ENCODE measurements around the gene RNU1-3.
"Not testable (repeated sequence)": the region's sequence is repeated elsewhere in the genome, so short reads cannot be mapped to it uniquely, and the experiment has no call there.

RNU1-3 gene

GRCh38 chr1:16677552-16678431 is 11.0 kb upstream of the RNU1-3 start:
- DNase-seq (ENCODE audit: low read depth in 1 of 2, low spot score in 1 of 2), result peak in 1 of 2 experiments; percentile 17
- in situ Hi-C loops (cut with HindIII; ENCODE audit: low pct_unique_long_range_greater_than_20kb, low sequenced_read_pairs), result no loop called here
- TF ChIP-seq JUND (IDR thresholded peaks at IDR 0.05; ENCODE audit: low read depth), result no peak

GRCh38 chr1:16676661-16677523 is 10.1 kb upstream of the RNU1-3 start:
- in situ Hi-C loops (cut with HindIII; ENCODE audit: low pct_unique_long_range_greater_than_20kb, low sequenced_read_pairs); DNase-seq (ENCODE audit: low read depth in 1 of 2, low spot score in 1 of 2): not testable (repeated sequence)

- DNase-seq (ENCODE audit: low read depth in 1 of 2, low spot score in 1 of 2); in situ Hi-C loops (cut with HindIII; ENCODE audit: low pct_unique_long_range_greater_than_20kb, low sequenced_read_pairs): not testable (repeated sequence)
Measured at GRCh38 chr1:16675118-16675510, 8.4 kb upstream of the RNU1-3 start.

- DNase-seq (ENCODE audit: low read depth in 1 of 2, low spot score in 1 of 2); in situ Hi-C loops (cut with HindIII; ENCODE audit: low pct_unique_long_range_greater_than_20kb, low sequenced_read_pairs): not testable (repeated sequence)
Measured at GRCh38 chr1:16673976-16674375, 7.2 kb upstream of the RNU1-3 start.

DNA sequence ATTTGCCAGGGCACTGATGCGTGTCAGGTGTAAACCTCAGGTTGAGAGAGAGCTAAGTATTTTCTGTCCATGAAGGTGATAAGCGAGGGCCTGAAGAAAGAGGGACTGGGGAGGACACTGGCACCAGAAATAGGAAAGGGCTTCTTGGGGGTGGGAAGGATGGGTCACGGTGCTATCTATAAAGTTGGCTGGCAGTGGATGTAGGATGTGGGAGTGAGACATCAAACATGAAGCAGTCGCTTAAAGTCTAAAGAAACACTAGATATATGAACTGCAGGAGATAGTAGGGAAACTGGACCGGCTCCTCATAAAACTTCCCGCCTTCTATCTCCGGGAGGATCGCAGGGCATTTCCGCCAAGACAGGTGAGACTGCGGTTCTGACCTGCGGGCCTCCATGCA is 912 bp downstream of the RNU1-3 start:
- DNase-seq (ENCODE audit: low read depth in 1 of 2, low spot score in 1 of 2); in situ Hi-C loops (cut with HindIII; ENCODE audit: low pct_unique_long_range_greater_than_20kb, low sequenced_read_pairs): not testable (repeated sequence)

- DNase-seq (ENCODE audit: low read depth in 1 of 2, low spot score in 1 of 2); in situ Hi-C loops (cut with HindIII; ENCODE audit: low pct_unique_long_range_greater_than_20kb, low sequenced_read_pairs): not testable (repeated sequence)
Measured at GRCh38 chr1:16658234-16658633, 8.5 kb downstream of the RNU1-3 start.

DNA sequence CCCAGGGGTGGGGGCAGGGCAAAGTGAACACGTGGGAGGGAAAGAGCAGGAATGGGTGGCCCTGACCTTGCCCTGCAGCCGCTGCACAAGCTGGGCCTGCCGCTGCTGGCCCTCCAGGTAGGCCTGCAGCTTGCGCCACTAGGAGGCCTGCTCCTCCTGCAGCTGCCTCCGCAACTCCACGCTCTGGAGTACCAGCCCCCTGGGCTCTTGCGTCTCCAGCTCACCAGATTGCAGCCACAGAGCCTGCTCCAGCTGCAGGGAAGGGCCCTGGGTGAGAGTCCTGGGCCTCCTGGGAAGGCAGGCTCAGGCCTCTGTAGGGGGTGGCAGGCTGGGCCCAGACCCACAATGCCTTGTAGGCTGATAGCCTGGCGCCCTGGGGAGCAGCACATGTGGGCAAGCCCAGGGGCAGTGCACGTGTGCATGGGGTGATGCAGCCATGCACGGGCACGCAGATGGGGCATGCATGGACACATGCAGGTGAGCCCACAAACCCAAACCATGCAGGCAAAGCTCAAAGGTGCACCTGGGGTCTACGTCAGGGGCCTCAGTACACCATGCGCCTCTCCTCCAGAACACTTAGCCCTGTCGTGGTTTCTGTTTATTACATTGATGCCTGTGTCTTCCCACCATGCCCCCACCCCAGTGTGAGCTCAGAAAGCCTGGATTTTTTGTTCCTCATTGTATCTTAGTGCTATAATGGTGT is 9.6 kb downstream of the RNU1-3 start:
- in situ Hi-C loops (cut with HindIII; ENCODE audit: low pct_unique_long_range_greater_than_20kb, low sequenced_read_pairs); DNase-seq (ENCODE audit: low read depth in 1 of 2, low spot score in 1 of 2): not testable (repeated sequence)

DNA sequence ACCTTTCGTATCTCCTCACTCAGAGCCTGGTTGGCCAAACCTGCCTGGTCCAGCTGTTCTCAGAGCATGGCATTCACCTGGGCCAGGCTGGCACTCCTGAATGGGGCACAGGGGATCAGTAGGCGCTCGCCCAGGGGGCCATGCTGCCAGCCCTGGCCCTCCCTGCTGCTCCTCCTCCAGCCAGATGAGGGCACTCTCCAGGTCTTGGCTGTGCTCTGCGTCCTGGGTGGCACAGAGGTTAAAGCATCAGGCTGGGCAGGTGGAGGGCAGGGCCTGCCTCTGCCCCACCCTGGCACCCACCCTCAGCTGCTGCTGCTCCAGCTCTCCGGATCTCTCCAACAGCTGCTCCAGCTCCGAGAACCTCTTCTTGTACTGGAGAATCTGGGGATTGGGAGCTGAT is 10.2 kb downstream of the RNU1-3 start:
- in situ Hi-C loops (cut with HindIII; ENCODE audit: low pct_unique_long_range_greater_than_20kb, low sequenced_read_pairs); DNase-seq (ENCODE audit: low read depth in 1 of 2, low spot score in 1 of 2): not testable (repeated sequence)

- DNase-seq (ENCODE audit: low read depth in 1 of 2, low spot score in 1 of 2); in situ Hi-C loops (cut with HindIII; ENCODE audit: low pct_unique_long_range_greater_than_20kb, low sequenced_read_pairs): not testable (repeated sequence)
Measured at GRCh38 chr1:16651560-16651959, 15.2 kb downstream of the RNU1-3 start.

DNA sequence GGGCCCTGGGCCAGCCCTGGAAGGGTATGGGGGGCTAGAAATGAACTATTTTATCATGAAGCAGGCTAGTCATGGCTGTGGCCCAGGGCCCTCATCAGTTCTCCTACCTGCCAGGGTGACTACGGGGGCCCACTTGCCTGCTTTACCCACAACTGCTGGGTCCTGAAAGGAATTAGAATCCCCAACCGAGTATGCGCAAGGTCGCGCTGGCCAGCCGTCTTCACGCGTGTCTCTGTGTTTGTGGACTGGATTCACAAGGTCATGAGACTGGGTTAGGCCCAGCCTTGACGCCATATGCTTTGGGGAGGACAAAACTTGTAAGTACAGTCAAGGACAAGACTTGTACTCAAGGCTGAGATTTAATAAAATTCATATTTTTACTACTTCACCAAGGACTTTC is 16.8 kb downstream of the RNU1-3 start:
- in situ Hi-C loops (cut with HindIII; ENCODE audit: low pct_unique_long_range_greater_than_20kb, low sequenced_read_pairs); DNase-seq (ENCODE audit: low read depth in 1 of 2, low spot score in 1 of 2): not testable (repeated sequence)

DNA sequence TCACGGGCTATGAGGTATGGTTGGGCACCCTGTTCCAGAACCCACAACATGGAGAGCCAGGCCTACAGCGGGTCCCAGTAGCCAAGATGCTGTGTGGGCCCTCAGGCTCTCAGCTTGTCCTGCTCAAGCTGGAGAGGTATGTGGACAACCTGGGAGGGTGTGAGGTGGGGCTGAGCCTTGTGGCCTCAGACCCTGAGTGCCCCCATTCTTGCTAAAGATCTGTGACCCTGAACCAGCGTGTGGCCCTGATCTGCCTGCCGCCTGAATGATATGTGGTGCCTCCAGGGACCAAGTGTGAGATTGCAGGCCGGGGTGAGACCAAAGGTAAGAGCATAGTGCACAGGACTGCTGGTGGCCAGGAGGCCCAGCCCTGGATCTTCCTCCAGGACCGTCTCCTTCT is 17.4 kb downstream of the RNU1-3 start:
- DNase-seq (ENCODE audit: low read depth in 1 of 2, low spot score in 1 of 2); in situ Hi-C loops (cut with HindIII; ENCODE audit: low pct_unique_long_range_greater_than_20kb, low sequenced_read_pairs): not testable (repeated sequence)

DNA sequence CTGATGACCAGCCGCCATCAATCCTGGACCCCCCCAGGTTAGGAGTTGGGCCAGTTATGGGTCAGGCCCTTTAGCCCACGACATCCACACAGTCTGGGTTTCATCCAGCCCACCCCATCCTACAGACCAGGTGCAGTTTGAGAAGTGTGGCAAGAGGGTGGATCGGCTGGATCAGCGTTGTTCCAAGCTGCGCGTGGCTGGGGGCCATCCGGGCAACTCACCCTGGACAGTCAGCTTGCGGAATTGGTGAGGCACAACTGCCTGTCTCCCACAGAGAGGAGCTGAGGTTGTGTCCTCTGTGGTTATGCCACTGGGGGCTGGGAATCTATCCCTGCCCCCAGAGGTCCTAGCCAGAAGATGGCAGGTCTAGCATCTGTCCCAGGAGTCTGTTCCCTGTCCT is 18.0 kb downstream of the RNU1-3 start:
- in situ Hi-C loops (cut with HindIII; ENCODE audit: low pct_unique_long_range_greater_than_20kb, low sequenced_read_pairs); DNase-seq (ENCODE audit: low read depth in 1 of 2, low spot score in 1 of 2): not testable (repeated sequence)

- in situ Hi-C loops (cut with HindIII; ENCODE audit: low pct_unique_long_range_greater_than_20kb, low sequenced_read_pairs); DNase-seq (ENCODE audit: low read depth in 1 of 2, low spot score in 1 of 2): not testable (repeated sequence)
Measured at GRCh38 chr1:16648250-16648649, 18.5 kb downstream of the RNU1-3 start.

DNA sequence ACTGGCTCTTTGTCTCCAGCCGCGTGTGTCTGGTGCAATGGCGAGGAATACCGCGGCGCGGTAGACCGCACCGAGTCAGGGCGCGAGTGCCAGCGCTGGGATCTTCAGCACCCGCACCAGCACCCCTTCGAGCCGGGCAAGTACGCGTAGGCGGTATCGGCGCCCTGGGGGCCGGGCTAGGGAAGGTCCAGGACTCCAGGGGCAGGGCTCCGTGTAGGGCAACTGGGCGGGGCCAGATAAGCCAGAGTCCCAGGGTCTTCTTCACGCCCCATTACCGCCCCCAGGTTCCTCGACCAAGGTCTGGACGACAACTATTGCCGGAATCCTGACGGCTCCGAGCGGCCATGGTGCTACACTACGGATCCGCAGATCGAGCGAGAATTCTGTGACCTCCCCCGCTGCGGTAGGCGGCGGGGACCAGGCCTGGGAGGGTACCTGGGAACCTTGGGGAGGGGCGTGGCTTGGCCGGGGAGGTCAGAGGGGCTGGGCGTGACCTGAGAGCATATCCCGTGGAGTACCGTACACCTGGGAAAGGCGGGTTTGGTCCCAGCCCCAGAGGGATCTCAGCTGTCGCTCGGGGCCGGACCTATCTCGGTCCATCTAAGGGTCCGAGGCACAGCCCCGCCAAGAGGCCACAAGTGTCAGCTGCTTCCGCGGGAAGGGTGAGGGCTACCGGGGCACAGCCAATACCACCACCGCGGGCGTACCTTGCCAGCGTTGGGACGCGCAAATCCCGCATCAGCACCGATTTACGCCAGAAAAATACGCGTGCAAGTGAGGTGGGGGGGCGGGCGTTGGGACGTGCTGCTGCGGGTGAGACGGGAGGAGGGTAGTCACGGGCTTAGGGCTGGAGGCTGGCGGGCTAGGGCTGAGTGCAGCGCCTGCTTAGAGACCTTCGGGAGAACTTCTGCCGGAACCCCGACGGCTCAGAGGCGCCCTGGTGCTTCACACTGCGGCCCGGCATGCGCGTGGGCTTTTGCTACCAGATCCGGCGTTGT is 19.3 kb downstream of the RNU1-3 start:
- DNase-seq (ENCODE audit: low read depth in 1 of 2, low spot score in 1 of 2); in situ Hi-C loops (cut with HindIII; ENCODE audit: low pct_unique_long_range_greater_than_20kb, low sequenced_read_pairs): not testable (repeated sequence)

- in situ Hi-C loops (cut with HindIII; ENCODE audit: low pct_unique_long_range_greater_than_20kb, low sequenced_read_pairs), result not testable (repeated sequence)
Measured at GRCh38 chr1:16646716-16647115, 20.0 kb downstream of the RNU1-3 start.

DNA sequence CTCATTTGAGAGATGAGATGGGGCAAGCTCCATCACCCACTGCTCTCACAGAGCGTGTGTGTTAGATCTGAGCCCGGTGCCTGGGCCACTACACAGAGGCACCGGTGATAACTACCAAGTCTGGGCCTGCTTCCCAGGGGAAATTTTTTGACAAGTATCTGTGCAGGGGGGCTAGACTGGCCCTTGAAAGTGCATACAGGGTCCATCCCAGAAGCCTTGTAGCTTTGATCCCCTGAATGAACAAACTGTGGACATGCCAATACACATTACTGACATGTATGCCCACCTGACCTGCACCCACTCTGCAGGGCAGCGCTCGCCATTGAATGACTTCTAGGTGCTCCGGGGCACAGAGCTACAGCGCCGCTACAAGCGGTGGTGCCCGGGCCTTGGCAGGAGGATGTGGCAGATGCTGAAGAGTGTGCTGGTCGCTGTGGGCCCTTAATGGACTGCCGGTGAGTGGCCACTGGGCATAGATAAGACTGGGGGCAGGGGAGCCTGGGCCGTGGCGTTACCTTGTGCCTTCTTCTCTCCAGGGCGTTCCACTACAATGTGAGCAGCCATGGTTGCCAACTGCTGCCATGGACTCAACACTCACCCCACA is 20.6 kb downstream of the RNU1-3 start:
- in situ Hi-C loops (cut with HindIII; ENCODE audit: low pct_unique_long_range_greater_than_20kb, low sequenced_read_pairs); DNase-seq (ENCODE audit: low read depth in 1 of 2, low spot score in 1 of 2): not testable (repeated sequence)

More at GRCh38 chr1:16646716-16647115, 20.0 kb downstream of the RNU1-3 start:
- DNase-seq (ENCODE audit: low read depth in 1 of 2, low spot score in 1 of 2), result not testable (repeated sequence)

All from T47D (cell line).